GM18526 (cell line): ENCODE measurements around the gene DRD3.

Experiments used
- POLR2A ChIP-seq: IDR thresholded peaks from 3 replicates; pipeline ENCODE4 v1.6.1; 2011; ENCODE audit not compliant: insufficient read length; ENCODE audit errors: extremely low read depth

DRD3 gene

DNA sequence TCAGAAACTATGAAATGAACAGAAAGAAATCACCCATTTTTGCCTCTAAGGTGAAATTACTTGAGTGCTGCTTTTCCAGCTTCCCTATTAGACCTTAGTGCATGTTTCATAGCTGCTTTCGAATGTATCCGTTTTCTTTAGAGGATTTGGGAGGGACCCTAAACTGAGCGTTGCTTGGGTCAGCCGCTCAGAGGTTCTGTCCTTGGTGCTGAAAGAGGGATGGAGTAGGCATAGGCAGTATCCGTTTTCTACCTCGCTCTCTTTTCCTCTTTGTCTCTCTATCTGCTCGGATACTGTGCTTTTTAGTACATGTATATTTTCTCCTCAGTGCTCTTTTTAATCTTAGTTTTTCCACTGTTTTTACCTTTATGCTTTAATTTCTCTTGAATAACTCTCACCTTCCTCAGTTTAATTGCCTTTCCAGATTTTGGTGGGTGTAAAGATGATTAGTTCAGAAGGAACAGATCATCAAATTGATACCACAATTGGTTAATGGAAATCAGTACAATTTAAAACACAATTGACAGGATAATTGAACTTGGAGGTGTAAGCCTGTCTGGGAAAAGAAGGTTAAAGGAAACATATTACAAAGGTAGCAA lies at the start of gene DRD3:
Gene DRD3, minus strand, starts transcription at position 283 of the 599 bp plus-strand sequence. CDS start 7,060 bp downstream, outside the sequence.
- TF ChIP-seq POLR2A, result no peak

DNA sequence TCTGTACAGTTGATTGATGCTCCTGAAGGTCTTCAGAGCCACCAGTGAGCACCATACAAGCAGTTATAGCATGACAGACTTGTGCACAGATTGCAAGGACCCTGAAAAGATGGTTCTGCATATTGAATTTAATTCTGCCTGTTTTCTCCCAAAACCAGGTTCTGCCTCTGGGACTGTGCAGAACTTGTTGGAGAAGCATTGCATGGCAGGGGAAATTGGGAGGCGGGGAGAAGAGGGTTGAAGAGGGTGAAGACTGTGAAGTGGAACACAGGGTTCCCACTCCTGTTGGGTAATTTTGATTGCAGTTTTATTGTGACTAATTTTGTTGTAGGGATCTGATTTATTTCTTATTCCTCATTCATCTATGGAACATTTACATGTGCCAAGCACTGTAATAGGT lies 48.2 kb upstream of the DRD3 start:
- TF ChIP-seq POLR2A, result no peak

DNA sequence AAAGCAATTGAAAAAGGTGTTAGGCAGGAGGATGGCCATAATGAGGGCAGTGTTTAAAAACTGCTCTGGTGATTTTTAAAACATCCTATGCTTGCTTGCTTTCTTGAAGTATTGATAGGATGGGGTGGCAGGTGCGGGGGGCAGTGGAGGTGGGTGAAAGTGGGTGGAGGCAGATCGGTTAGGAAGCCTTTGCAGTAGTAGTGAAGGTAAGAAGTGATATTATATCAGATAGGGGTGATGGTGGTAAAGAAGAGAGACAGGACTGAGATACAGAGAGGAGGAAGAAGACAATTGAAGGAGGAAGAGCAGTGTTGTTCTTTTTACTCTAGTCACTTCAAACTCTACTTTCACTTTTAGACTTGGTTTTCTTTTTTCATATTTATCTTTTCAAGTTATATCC lies 47.5 kb upstream of the DRD3 start:
- no peak for TF ChIP-seq POLR2A

DNA sequence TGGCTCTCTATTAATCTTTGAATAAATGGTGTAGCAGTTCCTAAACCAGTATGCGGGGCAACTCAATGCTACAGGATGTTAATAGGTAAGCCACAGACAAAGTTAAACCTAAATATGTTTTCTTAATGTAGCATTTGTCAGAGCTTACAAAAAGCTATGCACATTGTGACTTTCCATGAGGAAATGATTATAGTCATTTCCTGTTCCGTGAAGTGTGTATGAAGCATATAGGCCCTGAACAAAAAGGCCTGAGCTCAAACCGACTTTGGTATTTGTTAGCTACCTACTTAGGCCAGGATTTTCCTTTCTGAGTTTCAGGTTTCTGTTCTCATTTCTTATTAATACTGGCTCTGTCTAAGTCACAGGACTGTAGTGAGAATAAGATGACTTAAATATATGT lies 44.3 kb upstream of the DRD3 start:
- TF ChIP-seq POLR2A, result no peak

DNA sequence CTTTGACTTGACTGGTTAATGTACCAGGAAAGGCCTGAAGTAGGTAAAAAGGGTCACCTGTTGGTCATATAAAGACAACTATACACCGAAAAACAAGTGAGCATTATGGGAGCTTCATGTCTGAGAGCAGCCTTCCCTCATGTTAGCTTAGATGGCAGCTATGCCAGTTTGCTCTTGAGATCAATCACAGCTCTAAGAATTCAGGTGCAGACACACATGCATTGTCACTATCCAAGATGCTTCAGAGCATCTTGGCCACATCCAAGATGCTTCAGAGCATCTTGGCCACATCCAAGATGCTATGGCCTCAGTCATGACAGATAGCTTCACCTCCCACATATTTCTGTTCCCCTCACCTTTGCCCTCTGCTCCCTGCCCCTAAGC lies 43.0 kb upstream of the DRD3 start:
- TF ChIP-seq POLR2A, result no peak

DNA sequence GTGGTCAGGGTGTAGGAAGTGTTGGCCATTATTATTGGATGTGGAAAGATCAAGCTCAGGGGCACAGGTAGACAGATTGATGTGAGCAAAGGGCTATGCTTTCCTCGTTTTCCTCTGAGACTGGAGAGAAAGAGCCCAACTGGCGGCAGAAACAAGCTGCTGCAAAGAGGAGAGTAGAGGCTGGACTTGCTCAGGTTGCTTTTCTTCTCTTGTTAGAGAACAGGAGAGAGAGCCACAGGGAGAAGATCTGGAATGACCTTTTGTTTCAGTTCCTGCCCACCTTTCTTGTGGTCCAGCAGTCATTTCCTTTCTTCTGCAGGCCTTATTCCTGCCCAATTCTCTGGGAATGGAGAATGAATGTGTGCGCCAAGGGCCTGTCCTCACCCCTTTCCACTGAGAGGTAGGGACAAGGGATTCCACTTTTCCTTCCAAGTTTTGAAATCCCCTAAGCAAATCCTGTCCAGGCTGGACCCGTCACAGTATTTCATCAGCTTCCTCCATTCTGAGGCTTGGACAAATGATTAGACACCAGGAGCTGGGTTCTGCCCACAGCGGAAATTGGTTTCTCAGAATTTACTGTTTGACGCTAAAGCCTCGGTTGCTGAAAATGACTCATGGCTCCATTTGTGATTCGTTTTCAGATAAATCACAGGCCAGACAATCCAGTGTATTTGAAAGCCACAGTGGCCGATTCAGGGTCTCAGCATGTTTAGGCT lies 42.5 kb upstream of the DRD3 start:
- no peak for TF ChIP-seq POLR2A

DNA sequence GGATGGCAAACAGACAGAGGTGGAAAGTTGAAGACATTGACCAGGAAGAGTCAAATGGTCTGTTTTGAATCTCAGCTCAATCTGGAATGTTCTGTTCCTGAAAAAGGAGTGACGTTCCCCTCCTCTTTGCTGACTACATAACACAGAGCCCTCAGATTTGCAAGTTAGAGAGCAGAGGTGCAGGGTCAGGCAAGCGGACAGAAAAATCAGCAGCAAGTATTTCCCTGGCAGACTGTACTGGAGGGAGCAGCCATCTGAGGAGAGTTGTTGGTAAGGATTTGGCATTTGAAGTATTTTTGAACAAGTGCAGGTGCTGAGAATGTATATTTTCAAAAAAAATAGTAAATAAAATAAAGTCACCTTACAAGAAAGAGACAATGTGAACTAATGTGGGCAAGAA lies 40.9 kb upstream of the DRD3 start:
- no peak for TF ChIP-seq POLR2A

DNA sequence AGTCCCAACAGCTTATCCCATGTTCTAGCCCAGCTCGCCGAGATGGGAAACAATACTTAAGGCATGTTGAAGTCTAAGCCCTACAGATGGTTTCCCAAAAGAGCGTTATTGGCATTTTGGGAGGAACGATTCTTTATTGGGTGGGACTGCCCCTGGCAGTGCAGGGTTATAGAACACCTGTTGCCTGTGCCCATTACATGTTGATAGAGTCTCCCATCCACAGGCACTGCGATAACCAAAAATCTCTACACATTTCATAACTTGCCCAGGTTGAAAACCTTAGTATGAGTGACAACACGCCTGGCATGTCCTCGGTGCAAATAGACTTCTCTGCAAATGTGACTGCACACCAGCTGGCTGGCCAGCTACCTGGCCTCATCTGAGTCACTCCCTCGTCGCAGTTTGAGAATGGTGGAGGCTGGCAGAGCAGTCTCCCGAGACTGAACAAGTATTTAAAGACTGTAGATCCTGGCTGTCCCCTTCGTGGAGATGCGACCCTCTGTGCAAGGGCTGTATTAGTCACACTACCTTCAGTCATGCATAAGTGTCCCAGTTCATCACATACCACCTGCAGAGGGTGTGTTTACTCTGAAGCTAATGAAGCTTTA lies 39.8 kb upstream of the DRD3 start:
- TF ChIP-seq POLR2A, result no peak

DNA sequence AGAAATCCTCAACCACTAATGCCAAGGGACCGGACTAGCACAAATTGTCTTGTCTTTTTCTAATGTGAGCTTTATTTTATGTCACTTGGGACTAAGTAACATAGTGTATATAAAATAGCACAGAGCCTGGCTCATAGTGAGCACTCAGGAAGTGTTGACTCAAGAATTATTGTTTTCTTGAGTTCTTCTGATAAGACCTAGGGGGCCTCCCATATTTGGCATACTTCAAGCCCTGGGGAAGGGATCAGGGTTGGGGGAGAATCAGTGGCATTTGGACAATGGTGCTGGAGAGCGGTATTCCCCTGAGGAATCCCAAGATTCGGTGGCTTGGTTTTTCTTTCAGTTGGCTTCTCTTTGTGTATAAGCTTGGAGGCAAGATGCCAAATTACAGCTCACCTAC lies 39.2 kb upstream of the DRD3 start:
- TF ChIP-seq POLR2A, result no peak

DNA sequence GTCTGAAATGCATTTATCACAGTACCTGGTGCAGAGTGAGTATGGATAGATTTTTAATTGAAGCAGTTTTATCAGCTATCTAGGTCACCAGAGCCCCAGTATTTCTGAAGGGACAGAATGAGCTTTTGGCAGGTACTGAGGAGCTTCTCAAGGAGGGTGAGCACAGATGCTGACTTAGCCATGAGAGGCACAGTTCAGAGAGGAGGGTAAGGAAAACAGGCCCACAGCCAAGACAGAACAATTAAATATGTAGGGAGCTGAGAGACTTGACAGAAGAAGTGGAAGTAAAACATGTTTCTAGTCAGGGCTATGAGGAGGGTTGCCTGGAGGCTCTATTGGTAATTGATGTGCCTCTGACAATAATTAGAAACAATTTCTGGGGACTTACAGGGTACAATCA lies 38.4 kb upstream of the DRD3 start:
- no peak for TF ChIP-seq POLR2A

DNA sequence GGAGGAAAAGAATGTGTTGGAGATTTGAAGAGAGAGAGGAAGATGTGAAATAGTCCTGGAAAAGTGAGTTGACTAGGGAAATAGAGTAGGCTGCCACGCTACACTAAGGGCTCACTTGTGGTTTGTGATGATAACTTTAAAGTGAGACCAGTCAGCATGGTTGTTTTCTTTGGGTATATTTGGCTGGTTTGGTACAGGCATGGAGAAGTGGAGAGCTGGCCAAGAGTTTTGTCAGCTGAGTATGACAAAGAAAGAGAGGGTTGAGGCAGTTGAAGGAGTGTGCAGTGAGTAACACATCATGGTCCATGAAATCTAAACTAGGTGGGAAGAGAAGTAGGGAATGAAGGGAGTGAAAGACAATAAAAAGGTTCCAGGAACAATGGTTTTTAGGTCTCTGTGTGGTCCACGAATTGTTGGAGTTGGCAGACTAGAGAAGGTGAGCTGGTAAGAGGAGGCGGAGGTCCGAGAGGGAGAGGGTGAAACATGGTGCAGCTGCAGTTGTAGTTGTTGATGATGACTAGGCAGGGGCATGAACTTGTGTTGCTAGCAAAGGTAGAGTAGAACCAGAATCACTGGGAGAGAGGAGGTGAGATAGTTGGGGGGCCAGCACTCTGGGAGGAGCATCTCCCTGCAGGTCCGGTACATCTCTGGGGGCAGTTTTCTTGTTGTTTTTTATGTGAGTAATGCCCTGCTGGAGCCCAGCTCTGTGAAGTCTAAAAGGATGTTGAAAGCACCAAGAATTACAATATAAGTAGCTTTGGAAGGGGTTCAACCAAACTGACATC lies 37.5 kb upstream of the DRD3 start:
- no peak for TF ChIP-seq POLR2A

DNA sequence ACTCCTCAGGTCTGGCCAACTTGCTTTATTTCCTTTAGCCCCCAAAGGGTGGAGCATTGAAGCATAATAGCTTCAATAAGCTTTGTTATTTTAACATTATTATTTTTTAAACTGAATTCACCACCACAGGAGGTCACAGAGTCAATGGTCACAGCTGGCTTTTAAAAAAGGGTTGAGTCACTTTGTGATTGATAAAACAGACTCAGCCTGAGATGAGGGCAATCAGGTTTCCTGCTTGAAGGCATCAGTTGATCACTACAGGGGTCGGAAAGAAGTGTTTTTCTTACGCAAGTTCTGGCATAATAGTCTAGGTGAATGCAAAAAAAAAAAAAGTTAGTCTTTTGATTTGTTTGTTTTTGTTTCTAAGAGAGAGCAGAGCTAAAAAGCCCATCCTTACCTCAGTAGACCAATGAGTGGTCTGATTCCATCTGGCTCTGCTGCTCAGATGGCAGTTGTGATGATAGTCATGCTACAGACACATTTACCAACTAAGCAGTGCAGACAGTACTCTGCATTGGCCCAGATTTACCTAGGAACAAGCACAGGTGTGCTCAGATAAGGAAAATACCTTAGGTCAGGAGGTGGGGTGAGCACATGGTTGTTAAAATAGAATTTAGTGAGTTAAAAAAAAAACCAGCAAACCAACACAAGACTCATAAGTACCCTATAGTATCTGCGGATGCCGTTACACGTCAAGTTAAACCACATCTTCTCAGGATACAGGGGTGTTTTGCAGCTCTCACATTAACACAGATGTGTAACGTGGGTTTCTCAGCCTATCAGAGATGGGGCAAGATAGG lies 35.9 kb upstream of the DRD3 start:
- no peak for TF ChIP-seq POLR2A

DNA sequence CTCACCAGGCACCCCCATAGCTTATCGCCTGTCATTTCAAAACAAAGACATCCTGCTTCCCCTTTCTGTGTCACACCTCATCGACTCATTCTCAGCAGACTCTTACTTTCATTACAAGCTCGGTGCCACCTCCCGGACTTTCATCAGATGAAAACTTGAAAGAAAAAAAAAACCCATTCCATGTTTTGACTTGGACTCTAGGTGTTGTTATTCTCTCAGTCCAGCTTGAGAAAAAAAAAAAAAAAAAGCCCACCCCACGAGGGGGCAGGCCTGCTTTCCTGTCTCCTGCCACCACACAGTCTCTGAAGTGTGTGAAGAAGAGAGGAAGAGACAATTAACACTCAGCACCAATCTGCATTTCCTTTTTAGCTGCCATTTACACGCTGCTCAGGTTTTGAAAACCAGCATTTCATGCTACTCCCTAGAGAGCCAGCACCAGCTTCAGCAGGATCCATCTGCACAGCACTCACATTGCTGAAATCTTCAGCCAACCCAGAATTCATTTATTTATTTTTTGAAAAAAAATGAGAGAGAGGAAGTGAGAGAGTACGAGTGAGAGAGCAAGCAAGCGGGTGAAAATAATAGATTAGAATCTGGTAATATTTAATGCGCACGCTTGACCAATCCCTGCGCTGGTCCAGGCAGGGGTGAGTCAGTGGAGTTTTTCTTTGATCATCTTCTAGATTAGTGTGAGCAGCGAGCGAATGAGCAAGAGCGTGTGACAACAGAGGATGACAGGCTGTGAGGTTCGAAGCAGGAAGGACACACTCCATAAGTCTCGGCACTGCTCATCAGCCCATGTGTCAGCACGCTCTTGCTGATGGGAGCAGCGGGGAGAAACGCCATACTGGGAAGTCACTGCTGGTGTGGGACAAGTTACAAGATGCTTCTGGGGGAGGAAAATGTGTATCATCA lies 35.0 kb upstream of the DRD3 start:
- peak; percentile 33 for TF ChIP-seq POLR2A

DNA sequence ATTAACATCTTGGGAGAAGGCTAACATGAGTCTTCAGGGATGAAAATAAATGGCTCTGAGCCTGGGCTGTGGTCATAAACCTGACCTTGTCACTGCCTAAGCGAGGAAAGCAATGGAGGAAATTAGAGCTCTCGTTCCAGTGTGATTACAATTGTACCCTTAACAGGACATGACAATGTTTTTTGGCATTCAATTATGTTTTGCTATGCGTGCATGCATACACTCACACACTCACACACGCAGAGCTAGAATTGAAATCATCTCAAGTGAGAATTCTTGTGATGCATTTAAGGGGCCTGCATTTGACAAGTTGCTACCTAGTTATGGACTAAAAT lies 34.4 kb upstream of the DRD3 start:
- no peak for TF ChIP-seq POLR2A

DNA sequence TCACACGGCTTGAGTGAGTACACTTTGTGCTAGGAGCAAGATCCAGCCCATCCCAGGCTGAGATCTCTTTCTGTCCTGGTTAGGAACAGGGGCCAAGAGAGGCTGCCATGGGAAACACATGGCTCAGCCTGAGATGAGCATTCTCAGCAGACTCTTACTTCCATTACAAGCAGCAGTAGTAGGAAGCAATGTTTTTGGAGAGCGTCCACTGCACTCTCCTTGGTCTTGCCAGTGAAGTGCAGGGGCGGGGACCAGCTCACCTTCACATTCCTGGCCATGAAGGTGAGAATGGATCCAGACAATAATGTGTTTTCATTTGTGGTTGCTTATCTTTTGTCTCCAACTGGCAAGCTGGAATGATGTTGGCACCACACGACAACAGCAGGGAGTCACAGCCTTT lies 33.8 kb upstream of the DRD3 start:
- TF ChIP-seq POLR2A, result no peak

DNA sequence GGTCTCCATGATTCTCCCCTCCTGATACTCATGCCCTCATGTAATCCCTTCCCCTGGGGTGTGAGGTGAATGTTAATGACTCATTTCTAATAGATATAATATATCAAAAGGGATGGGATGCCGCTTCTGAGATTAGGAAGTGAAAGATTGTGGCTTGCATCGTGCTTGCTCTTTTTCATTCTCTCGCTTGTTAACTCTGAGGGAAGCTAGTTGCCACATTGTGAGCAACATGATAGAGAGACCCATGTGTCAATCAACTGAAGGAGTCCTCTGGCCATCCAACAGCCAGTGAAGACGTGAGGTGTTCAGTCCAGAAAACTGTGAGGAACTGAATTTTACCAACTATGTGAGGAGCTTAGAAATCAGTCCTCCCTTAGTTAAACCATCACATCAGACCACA lies 28.9 kb upstream of the DRD3 start:
- TF ChIP-seq POLR2A, result no peak
